RWPE1 (cell line): ENCODE data around the gene SLC6A6.
A peak's percentile ranks its signal among the peaks of the same experiment; 100 is the strongest.

Experiments used
- CTCF ChIA-PET: fragments of 350-600 bp; sonication (Branson Sonifier 250); formaldehyde crosslinking; extraction: SDS; loops from one replicate; lab custom pipeline; 2021; lab: Yijun Ruan, JAX
- POLR2A ChIA-PET: fragments of 400-600 bp; formaldehyde crosslinking; extraction: SDS; loops from one replicate; lab custom pipeline; 2020; ENCODE audit warnings: antibody characterized with exemption; ENCODE audit not compliant: low non-redundant PET; lab: Yijun Ruan, JAX
- DNase-seq: peaks from one replicate; pipeline ENCODE4 v3.0.0; 2012; ENCODE audit warnings: low spot score
- H3K27ac ChIP-seq: fragments of 450-650 bp; 2 replicates; pipeline ENCODE4 v1.5.1; 2017
- CTCF ChIP-seq: fragments of 450-650 bp; conservative IDR thresholded peaks from 2 replicates; pipeline ENCODE4 v1.5.1; 2017; ENCODE audit warnings: low read depth, mild to moderate bottlenecking

The SLC6A6 gene

GRCh38 chr3:14366915-14367823 is 35.2 kb upstream of the SLC6A6 start:
- no peak for TF ChIP-seq CTCF
- no peak for DNase-seq
- POLR2A ChIA-PET, result no interaction called here
- no peak overlapping the region for H3K27ac ChIP-seq
- CTCF ChIA-PET, result no interaction called here

DNA sequence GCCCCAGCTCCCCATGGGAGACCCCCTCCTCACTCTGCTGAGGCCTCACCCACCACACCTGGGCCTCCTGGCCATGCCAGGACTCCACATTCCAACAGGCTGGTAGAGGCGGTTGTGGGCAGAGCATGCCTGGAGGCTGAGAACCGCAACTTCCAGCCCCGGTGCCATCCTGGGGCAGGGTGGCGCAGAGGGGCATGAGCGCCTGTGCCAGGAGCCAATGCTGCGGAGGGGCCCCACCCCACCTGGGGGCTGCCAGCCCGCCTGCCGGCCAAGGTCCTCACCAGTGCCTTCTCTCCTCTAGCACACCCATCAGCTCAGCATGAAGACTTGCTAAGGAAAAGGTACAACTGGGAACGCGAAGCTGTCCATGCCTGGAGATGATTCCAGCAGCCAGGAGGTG is 34.3 kb upstream of the SLC6A6 start:
- no peak for TF ChIP-seq CTCF
- H3K27ac ChIP-seq, result no peak overlapping the region
- ChIA-PET POLR2A (no interaction called here), CTCF (interaction anchor here (0.6 kb wide), 1 partner anchor 165 kb away, joined by 5 read pairs; no protein-coding TSS in a partner anchor)
- no peak for DNase-seq

DNA sequence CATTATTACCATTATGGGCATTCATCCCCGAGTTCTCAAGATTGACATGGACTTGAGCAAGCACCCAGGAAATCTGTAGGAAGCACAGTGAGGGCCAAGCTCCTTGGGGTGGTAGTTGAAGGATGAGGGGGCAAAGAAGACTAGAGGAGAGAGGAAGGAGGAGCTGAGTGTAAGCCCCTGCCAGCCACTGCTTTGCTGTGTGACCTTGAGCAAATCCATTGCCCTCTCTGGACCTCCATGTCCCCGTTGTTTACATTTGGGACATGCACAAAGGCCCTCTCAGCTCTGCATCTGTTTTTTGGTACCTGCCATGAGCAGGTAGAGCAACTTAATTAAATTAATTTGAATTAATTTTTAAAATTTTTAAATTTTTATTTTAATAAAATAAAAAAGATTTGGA is 33.5 kb upstream of the SLC6A6 start:
- TF ChIP-seq CTCF, result no peak
- no peak for DNase-seq
- CTCF ChIA-PET, result interaction anchor here (0.5 to 0.6 kb wide), 3 partner anchors 23 to 113 kb away, joined by 3 read pairs; no protein-coding TSS in a partner anchor
- H3K27ac ChIP-seq, result no peak overlapping the region
- POLR2A ChIA-PET, result no interaction called here

GRCh38 chr3:14369675-14370669 is 32.4 kb upstream of the SLC6A6 start:
- POLR2A ChIA-PET, result no interaction called here
- no peak for DNase-seq
- no peak for TF ChIP-seq CTCF
- CTCF ChIA-PET, result interaction anchor here (0.5 to 1.0 kb wide), 3 partner anchors 22 to 167 kb away, joined by 3 to 4 read pairs (median 3); no protein-coding TSS in a partner anchor
- peak overlapping the region; percentile 54 for H3K27ac ChIP-seq

DNA sequence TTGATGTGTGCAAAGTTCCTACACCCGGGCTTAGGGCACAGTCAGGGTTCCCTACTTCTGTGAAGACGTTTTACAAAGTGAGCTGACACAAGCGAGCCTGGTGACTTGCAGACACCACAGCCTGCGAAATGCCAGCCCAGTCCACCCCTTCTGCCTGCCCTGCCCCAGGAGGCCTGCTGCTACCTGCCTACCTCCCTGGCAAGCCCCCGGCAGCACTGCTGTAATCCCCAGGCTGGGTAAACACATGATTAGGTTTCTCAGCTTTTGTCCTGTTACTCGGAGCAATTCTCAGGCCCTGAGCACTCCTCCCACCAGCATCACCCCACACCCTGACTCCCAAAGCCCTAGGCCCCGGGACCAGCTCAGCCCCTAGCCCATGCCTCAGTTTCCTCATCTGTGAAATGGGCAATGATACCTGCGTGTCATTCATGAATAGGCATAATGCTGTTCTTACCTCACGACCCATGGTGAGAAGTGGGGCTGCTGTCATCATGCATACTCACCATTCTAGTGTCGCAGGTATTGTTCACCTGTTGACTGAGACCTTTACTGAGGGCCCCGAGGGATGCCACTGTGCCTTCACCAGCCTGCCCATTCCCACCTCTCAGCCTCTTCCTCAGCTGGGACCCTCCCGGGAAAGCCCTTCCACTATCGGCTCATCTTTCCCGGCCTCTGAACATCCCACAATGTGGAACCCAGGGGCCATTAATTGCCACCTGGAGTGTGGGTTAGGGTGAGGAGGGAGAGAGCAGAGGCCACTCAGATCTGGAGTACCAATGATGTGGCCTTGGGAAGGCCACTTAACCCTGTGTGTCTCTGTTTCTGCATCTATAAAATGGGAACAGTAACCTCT is 31.5 kb upstream of the SLC6A6 start:
- CTCF ChIA-PET, result interaction anchor here (0.6 to 1.0 kb wide), 3 partner anchors 77 to 168 kb away, joined by 3 to 4 read pairs (median 3); no protein-coding TSS in a partner anchor
- POLR2A ChIA-PET, result no interaction called here
- H3K27ac ChIP-seq, result peak overlapping the region; percentile 54
- DNase-seq, result no peak
- no peak for TF ChIP-seq CTCF
